ENCODE results near the gene PCSK2. TPM values are rescaled to one million over a fixed set of nuclear protein-coding genes. Genes with fewer than 3 reads are reported as not detected.

PCSK2 gene
- total and polyA plus RNA-seq, 4 donors: 0.08 to 0.14 (median 0.09) TPM; not detected in 1

DNA sequence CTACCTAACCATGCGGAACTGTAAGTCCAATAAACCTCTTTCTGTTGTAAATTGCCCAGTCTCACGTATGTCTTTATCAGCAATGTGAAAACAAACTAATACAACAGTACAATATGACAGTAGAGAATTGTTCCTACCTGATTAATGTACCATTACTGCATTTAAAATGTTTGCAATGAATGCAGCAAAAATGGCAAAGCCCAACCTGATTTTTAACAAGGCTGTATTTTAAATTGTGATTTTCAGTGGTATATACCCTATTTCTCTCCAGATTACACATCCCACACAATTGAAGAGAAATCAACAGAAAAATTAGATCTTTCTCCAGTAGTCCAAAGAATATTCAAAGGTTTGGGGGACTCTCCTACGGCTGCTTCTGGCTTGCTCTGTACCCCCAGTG is 3.3 kb upstream of the PCSK2 start:
- WGBS: 63% methylated on average over 3 of the region's 3 CpGs
- H3K27me3 ChIP-seq (ENCODE audit: control insufficient read depth in 4 of 4, insufficient read depth in 4 of 4, low read length in 3 of 4): peaks cover under 1 to 9% (median 2%) of the 10 kb centered on the region in 4 donors
- no peak for TF ChIP-seq JUND (IDR thresholded peaks at IDR 0.05)
- TF ChIP-seq FOXA2 (IDR thresholded peaks at IDR 0.05): no peak
- TF ChIP-seq, protein P1, sequence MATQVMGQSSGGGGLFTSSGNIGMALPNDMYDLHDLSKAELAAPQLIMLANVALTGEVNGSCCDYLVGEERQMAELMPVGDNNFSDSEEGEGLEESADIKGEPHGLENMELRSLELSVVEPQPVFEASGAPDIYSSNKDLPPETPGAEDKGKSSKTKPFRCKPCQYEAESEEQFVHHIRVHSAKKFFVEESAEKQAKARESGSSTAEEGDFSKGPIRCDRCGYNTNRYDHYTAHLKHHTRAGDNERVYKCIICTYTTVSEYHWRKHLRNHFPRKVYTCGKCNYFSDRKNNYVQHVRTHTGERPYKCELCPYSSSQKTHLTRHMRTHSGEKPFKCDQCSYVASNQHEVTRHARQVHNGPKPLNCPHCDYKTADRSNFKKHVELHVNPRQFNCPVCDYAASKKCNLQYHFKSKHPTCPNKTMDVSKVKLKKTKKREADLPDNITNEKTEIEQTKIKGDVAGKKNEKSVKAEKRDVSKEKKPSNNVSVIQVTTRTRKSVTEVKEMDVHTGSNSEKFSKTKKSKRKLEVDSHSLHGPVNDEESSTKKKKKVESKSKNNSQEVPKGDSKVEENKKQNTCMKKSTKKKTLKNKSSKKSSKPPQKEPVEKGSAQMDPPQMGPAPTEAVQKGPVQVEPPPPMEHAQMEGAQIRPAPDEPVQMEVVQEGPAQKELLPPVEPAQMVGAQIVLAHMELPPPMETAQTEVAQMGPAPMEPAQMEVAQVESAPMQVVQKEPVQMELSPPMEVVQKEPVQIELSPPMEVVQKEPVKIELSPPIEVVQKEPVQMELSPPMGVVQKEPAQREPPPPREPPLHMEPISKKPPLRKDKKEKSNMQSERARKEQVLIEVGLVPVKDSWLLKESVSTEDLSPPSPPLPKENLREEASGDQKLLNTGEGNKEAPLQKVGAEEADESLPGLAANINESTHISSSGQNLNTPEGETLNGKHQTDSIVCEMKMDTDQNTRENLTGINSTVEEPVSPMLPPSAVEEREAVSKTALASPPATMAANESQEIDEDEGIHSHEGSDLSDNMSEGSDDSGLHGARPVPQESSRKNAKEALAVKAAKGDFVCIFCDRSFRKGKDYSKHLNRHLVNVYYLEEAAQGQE (IDR thresholded peaks at IDR 0.05): no peak
- no peak for TF ChIP-seq GABPA (IDR thresholded peaks at IDR 0.05 in 1 of 2, conservative IDR thresholded peaks at IDR 0.05 in 1 of 2)
- TF ChIP-seq, protein P2, sequence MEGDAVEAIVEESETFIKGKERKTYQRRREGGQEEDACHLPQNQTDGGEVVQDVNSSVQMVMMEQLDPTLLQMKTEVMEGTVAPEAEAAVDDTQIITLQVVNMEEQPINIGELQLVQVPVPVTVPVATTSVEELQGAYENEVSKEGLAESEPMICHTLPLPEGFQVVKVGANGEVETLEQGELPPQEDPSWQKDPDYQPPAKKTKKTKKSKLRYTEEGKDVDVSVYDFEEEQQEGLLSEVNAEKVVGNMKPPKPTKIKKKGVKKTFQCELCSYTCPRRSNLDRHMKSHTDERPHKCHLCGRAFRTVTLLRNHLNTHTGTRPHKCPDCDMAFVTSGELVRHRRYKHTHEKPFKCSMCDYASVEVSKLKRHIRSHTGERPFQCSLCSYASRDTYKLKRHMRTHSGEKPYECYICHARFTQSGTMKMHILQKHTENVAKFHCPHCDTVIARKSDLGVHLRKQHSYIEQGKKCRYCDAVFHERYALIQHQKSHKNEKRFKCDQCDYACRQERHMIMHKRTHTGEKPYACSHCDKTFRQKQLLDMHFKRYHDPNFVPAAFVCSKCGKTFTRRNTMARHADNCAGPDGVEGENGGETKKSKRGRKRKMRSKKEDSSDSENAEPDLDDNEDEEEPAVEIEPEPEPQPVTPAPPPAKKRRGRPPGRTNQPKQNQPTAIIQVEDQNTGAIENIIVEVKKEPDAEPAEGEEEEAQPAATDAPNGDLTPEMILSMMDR (IDR thresholded peaks at IDR 0.05; ENCODE audit: low read depth, low read length, missing input control): no peak
- no peak for TF ChIP-seq HNF4A (conservative IDR thresholded peaks at IDR 0.05)
- TF ChIP-seq NR2F2 (IDR thresholded peaks at IDR 0.05): no peak
- TF ChIP-seq FOXA1 (IDR thresholded peaks at IDR 0.05): no peak
- TF ChIP-seq RAD21 (IDR thresholded peaks at IDR 0.05): no peak
- TF ChIP-seq RXRA (IDR thresholded peaks at IDR 0.05): no peak
- TF ChIP-seq EGR1 (IDR thresholded peaks at IDR 0.05; ENCODE audit: low read depth in 2 of 2): no peak
- no peak for DNase-seq (ENCODE audit: low spot score)
- no peak overlapping the region for H3K4me3 ChIP-seq (ENCODE audit: low read depth in 1 of 3, low read length in 3 of 3)
- H3K27ac ChIP-seq (ENCODE audit: low read depth in 1 of 2, low read length in 2 of 2): no peak overlapping the region
- no peak overlapping the region for H3K9ac ChIP-seq (ENCODE audit: low read depth in 1 of 2, low read length in 2 of 2)
- no peaks in the 10 kb centered on the region for H3K9me3 ChIP-seq (ENCODE audit: control insufficient read depth in 4 of 4, low read length in 3 of 4)
- H3K36me3 ChIP-seq (ENCODE audit: control insufficient read depth in 4 of 4, insufficient read depth in 3 of 4, low read depth in 1 of 4, low read length in 3 of 4): no peaks in the 10 kb centered on the region
- H3K4me1 ChIP-seq (ENCODE audit: control insufficient read depth in 4 of 4, insufficient read depth in 4 of 4, low read length in 3 of 4): peaks cover 0 to 15% (median 2%) of the 10 kb centered on the region in 4 donors

DNA sequence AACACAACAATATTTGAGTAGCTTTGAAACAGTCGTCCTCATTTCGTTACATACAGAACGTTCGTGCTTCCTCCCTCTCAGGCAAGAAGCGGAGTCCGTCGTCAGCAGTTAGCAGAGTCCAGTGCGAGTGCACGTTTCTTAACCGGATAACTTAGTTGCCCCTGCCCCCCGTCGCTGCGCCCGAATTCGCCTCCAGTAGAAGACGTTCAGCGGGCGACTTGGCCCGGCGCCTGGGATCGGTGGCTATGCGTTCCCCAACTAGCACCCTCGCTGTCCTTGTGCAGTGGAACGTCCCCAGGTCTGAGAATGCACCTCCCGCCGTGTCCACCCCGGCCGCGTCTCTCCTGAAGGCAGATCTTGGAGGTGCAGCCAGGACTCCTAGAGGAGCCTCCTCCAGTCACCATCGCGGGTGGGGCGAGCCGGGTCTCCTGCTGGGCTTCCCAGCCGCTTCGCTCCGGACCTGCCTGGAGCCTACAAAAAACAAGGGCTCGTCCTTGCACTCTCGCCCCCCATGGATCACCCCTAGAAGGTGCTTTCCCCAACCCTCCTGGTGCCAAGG is 910 bp upstream of the PCSK2 start:
- H3K27me3 ChIP-seq (ENCODE audit: control insufficient read depth in 4 of 4, insufficient read depth in 4 of 4, low read length in 3 of 4): peaks cover 2 to 15% (median 3%) of the 10 kb centered on the region in 4 donors
- no peak overlapping the region for H3K4me3 ChIP-seq (ENCODE audit: low read depth in 1 of 3, low read length in 3 of 3)
- no peak overlapping the region for H3K27ac ChIP-seq (ENCODE audit: low read depth in 1 of 2, low read length in 2 of 2)
- H3K9me3 ChIP-seq (ENCODE audit: control insufficient read depth in 4 of 4, low read length in 3 of 4): no peaks in the 10 kb centered on the region
- H3K36me3 ChIP-seq (ENCODE audit: control insufficient read depth in 4 of 4, insufficient read depth in 3 of 4, low read depth in 1 of 4, low read length in 3 of 4): no peaks in the 10 kb centered on the region
- WGBS: 3% methylated on average over 38 of the region's 38 CpGs
- DNase-seq (ENCODE audit: low spot score): no peak
- peaks cover 0 to 15% (median 2%) of the 10 kb centered on the region in 4 donors for H3K4me1 ChIP-seq (ENCODE audit: control insufficient read depth in 4 of 4, insufficient read depth in 4 of 4, low read length in 3 of 4)
- no peak overlapping the region for H3K9ac ChIP-seq (ENCODE audit: low read depth in 1 of 2, low read length in 2 of 2)
- TF ChIP-seq, protein P3, sequence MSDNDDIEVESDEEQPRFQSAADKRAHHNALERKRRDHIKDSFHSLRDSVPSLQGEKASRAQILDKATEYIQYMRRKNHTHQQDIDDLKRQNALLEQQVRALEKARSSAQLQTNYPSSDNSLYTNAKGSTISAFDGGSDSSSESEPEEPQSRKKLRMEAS (IDR thresholded peaks at IDR 0.05): no peak
- TF ChIP-seq, protein P4, sequence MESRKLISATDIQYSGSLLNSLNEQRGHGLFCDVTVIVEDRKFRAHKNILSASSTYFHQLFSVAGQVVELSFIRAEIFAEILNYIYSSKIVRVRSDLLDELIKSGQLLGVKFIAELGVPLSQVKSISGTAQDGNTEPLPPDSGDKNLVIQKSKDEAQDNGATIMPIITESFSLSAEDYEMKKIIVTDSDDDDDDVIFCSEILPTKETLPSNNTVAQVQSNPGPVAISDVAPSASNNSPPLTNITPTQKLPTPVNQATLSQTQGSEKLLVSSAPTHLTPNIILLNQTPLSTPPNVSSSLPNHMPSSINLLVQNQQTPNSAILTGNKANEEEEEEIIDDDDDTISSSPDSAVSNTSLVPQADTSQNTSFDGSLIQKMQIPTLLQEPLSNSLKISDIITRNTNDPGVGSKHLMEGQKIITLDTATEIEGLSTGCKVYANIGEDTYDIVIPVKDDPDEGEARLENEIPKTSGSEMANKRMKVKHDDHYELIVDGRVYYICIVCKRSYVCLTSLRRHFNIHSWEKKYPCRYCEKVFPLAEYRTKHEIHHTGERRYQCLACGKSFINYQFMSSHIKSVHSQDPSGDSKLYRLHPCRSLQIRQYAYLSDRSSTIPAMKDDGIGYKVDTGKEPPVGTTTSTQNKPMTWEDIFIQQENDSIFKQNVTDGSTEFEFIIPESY (IDR thresholded peaks at IDR 0.05): no peak
- TF ChIP-seq NR2F2 (IDR thresholded peaks at IDR 0.05): no peak
- TF ChIP-seq FOXA1 (IDR thresholded peaks at IDR 0.05): no peak
- no peak for TF ChIP-seq HNF4A (conservative IDR thresholded peaks at IDR 0.05)
- no peak for TF ChIP-seq TAF1 (conservative IDR thresholded peaks at IDR 0.05)
- TF ChIP-seq FOXA2 (IDR thresholded peaks at IDR 0.05): no peak
- TF ChIP-seq, protein P2 (IDR thresholded peaks at IDR 0.05; ENCODE audit: low read depth, low read length, missing input control): no peak
- no peak for TF ChIP-seq RXRA (IDR thresholded peaks at IDR 0.05)
- no peak for TF ChIP-seq YY1 (IDR thresholded peaks at IDR 0.05)
- TF ChIP-seq SP1 (IDR thresholded peaks at IDR 0.05): no peak
- TF ChIP-seq GABPA (IDR thresholded peaks at IDR 0.05 in 1 of 2, conservative IDR thresholded peaks at IDR 0.05 in 1 of 2): no peak
- TF ChIP-seq, protein P1 (IDR thresholded peaks at IDR 0.05): no peak
- TF ChIP-seq HNF4G (IDR thresholded peaks at IDR 0.05): no peak

All from liver (tissue), 9 donors.